ENCODE results near the gene GAN.

GAN gene, protein sequence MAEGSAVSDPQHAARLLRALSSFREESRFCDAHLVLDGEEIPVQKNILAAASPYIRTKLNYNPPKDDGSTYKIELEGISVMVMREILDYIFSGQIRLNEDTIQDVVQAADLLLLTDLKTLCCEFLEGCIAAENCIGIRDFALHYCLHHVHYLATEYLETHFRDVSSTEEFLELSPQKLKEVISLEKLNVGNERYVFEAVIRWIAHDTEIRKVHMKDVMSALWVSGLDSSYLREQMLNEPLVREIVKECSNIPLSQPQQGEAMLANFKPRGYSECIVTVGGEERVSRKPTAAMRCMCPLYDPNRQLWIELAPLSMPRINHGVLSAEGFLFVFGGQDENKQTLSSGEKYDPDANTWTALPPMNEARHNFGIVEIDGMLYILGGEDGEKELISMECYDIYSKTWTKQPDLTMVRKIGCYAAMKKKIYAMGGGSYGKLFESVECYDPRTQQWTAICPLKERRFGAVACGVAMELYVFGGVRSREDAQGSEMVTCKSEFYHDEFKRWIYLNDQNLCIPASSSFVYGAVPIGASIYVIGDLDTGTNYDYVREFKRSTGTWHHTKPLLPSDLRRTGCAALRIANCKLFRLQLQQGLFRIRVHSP

DNA sequence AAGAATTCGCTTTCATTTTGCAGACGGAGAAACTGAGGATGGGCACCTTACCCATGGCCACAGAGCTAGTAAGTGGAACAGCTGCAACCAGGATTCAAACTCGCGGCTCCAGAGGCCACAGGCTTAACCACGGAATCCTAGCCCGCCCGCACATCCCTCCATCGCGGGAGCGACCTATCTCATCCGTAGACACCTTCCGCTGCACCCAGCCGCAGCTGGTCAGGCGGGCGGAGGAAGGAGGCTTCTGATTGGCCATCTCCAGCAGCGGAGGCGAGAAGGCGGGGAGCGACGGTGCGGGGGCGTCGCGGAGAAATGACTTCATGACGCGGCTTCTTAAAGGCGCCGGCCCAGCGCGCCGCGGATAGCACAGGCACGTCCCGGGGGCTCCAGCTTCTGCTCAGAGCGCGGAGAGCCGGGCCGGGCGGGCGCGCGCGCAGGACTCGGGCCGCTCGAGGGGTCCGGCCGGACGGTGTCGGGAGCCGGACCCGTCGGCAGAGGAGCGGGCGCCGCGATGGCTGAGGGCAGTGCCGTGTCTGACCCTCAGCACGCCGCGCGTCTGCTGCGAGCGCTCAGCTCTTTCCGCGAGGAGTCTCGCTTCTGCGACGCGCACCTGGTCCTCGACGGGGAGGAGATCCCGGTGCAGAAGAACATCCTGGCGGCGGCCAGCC lies at the start of gene GAN:
TSS of gene GAN (plus strand) at position 360 of the 668 bp plus-strand sequence. CDS start at position 512, 152 bp downstream.
- Mint-ChIP-seq H3K4me3 (peak within 1 kb of the TSS; percentile 93), H3K27ac (peak within 1 kb of the TSS; percentile 91), H3K9me3 (no peaks in the 10 kb centered on the region), H3K4me1 (peaks cover 57% of the 10 kb centered on the region), H3K36me3 (peaks cover 11% of the 10 kb centered on the region)
- ATAC-seq (peak; percentile 95), DNase-seq (ENCODE audit: low spot score in 2 of 2) (peak; percentile 87 to 96)

DNA sequence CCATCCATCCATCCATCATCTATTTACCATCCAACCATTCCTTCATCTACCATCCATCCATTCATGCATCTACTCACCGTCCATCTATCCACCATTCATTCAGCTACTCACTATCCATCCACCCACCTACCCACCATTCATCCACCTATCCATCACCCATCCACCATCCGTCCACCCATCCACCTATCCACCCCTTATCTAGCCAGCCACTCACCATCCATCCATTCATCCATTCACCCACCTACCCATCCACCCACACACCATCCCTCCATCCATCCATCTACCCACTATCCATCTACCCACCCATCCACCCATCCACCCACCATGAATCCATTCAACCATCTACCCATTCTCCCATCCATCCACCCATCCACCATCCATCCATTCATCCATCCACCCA lies 49.7 kb upstream of the GAN start:
- no peak for ATAC-seq
- H3K36me3 Mint-ChIP-seq, result no peaks in the 10 kb centered on the region
- H3K27ac Mint-ChIP-seq, result no peak overlapping the region
- H3K4me3 Mint-ChIP-seq, result no peak overlapping the region
- no peak for DNase-seq (ENCODE audit: low spot score in 2 of 2)
- H3K9me3 Mint-ChIP-seq, result no peaks in the 10 kb centered on the region
- peaks cover 8% of the 10 kb centered on the region for H3K4me1 Mint-ChIP-seq

DNA sequence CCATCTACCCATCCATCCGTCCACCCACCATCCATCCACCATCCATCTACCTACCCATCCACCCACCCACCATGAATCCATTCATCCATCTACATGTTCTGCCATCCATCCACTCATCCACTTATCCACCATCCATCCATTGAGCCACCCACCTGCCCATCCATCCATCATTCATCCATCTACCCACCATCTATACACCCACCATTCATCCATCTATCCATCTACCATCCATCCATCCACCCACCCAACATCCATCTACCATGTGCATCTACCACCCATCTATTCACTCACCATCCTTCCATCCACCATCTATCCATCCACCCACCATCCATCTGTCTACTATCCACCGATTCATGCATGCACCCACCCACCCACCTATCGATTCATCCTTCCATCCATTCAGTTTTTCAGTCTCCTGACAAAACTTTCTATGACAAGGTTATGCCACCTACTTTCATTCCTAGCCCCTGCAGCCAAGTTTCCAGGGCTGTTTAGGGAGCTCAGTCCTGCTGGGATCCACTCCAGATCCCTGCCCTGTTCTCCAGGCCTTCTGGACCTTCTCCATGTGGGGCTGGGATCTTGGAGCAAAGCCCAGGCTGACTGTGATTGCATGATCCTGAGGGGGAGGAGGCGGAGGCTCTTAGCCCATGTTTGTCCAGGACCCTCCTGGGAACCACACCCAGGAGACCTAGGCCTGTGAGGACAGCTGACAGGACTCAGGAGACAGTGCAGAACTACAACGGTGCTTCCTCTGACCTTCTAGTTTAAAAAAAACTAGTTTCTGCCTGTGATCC lies 48.9 kb upstream of the GAN start:
- H3K4me3 Mint-ChIP-seq, result no peak overlapping the region
- no peaks in the 10 kb centered on the region for H3K9me3 Mint-ChIP-seq
- H3K4me1 Mint-ChIP-seq, result peaks cover 8% of the 10 kb centered on the region
- no peaks in the 10 kb centered on the region for H3K36me3 Mint-ChIP-seq
- ATAC-seq, result no peak
- DNase-seq (ENCODE audit: low spot score in 2 of 2), result no peak
- H3K27ac Mint-ChIP-seq, result no peak overlapping the region

- peaks cover 8% of the 10 kb centered on the region for H3K4me1 Mint-ChIP-seq
- no peaks in the 10 kb centered on the region for H3K36me3 Mint-ChIP-seq
- peak in 1 of 2 donors; percentile 56 for DNase-seq (ENCODE audit: low spot score in 2 of 2)
- peak; percentile 87 for ATAC-seq
- H3K27ac Mint-ChIP-seq, result no peak overlapping the region
- H3K9me3 Mint-ChIP-seq, result no peaks in the 10 kb centered on the region
- no peak overlapping the region for H3K4me3 Mint-ChIP-seq
Observed at GRCh38 chr16:81266680-81267095, 48.1 kb upstream of the GAN start.

DNA sequence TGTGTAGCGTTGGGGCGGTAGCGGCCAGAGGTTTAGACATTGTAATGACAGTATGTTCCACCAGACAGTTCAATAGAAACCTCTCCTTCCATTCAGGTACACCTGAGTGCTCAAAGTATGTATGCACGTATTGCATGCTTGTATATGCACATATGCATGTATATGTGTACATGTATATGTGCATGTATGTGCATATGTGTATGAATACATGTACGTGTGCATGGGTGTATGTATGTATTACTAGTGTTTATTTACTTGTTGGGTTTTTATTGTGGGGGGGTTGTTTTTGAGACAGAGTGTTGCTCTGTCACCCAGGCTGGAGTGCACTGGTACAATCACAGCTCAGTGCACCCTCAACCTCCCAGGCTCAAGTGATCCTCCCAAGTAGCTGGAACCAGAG lies 46.3 kb upstream of the GAN start:
- no peaks in the 10 kb centered on the region for H3K36me3 Mint-ChIP-seq
- ATAC-seq, result no peak
- no peak for DNase-seq (ENCODE audit: low spot score in 2 of 2)
- peaks cover 8% of the 10 kb centered on the region for H3K4me1 Mint-ChIP-seq
- H3K4me3 Mint-ChIP-seq, result no peak overlapping the region
- no peak overlapping the region for H3K27ac Mint-ChIP-seq
- H3K9me3 Mint-ChIP-seq, result no peaks in the 10 kb centered on the region

- Mint-ChIP-seq H3K4me1 (no peaks in the 10 kb centered on the region), H3K36me3 (no peaks in the 10 kb centered on the region), H3K4me3 (no peak overlapping the region), H3K9me3 (no peaks in the 10 kb centered on the region), H3K27ac (no peak overlapping the region)
- ATAC-seq (no peak), DNase-seq (ENCODE audit: low spot score in 2 of 2) (no peak)
Observed at GRCh38 chr16:81273223-81273950, 41.4 kb upstream of the GAN start.

GRCh38 chr16:81275064-81275532 lies 39.7 kb upstream of the GAN start:
- no peak for ATAC-seq
- Mint-ChIP-seq H3K27ac (no peak overlapping the region), H3K36me3 (no peaks in the 10 kb centered on the region)

GRCh38 chr16:81275795-81276194 lies 39.0 kb upstream of the GAN start:
- H3K9me3 Mint-ChIP-seq, result no peaks in the 10 kb centered on the region

More at GRCh38 chr16:81275064-81275532, 39.7 kb upstream of the GAN start:
- Mint-ChIP-seq H3K9me3 (no peaks in the 10 kb centered on the region), H3K4me3 (no peak overlapping the region), H3K4me1 (no peaks in the 10 kb centered on the region)
- no peak for DNase-seq (ENCODE audit: low spot score in 2 of 2)

DNA sequence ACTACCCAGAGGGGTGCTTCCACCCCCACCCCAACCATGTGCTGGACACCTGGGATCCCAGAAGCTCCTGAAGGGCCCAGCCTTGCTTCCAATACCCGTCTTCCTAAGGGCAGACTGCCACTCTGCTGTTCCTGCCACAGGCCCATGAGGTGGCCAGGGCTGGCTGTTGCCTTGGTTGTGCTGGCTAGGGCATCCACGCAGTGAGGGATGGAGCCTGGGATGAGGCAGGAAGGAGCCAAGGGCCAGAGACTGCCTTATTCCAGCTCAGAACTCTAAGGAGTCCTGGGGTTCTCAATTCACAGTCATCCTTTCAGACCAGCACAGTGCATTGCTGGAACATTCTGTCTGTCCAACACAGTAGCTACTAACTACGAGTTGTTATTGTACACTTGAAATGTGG lies 38.4 kb upstream of the GAN start:
- DNase-seq (ENCODE audit: low spot score in 2 of 2) (no peak), ATAC-seq (peak; percentile 16)
- Mint-ChIP-seq H3K4me3 (no peak overlapping the region), H3K9me3 (no peaks in the 10 kb centered on the region), H3K27ac (no peak overlapping the region), H3K4me1 (no peaks in the 10 kb centered on the region), H3K36me3 (no peaks in the 10 kb centered on the region)

More at GRCh38 chr16:81275795-81276194, 39.0 kb upstream of the GAN start:
- ATAC-seq, result peak; percentile 16
- DNase-seq (ENCODE audit: low spot score in 2 of 2), result no peak
- Mint-ChIP-seq H3K36me3 (no peaks in the 10 kb centered on the region), H3K4me3 (no peak overlapping the region), H3K27ac (no peak overlapping the region), H3K4me1 (no peaks in the 10 kb centered on the region)

GRCh38 chr16:81277541-81278080 lies 37.2 kb upstream of the GAN start:
- no peaks in the 10 kb centered on the region for H3K36me3 Mint-ChIP-seq
- ATAC-seq, result no peak

DNA sequence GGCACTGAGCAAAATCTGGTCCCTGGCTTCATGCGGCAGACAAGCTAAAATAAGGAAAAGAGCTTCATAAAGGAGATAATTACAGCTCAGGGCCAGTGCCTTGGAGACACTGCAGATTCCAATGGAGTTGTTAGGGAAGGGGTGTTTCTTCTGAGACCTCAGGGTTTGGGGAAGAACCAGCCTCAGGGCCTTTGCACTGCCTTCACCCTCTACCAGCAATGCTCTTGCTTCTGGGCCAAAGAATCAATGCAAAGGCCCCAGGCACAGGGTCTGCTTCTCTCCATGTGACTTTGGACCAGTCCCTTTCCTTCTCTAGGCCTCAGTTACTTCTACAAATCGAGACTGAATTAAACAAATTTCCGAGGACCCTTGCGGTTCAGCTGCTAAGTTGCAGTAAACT lies 36.2 kb upstream of the GAN start:
- no peak overlapping the region for H3K4me3 Mint-ChIP-seq
- H3K36me3 Mint-ChIP-seq, result no peaks in the 10 kb centered on the region
- ATAC-seq (no peak), DNase-seq (ENCODE audit: low spot score in 2 of 2) (no peak)
- no peaks in the 10 kb centered on the region for H3K4me1 Mint-ChIP-seq
- no peak overlapping the region for H3K27ac Mint-ChIP-seq
- H3K9me3 Mint-ChIP-seq, result no peaks in the 10 kb centered on the region

More at GRCh38 chr16:81277541-81278080, 37.2 kb upstream of the GAN start:
- Mint-ChIP-seq H3K27ac (no peak overlapping the region), H3K9me3 (no peaks in the 10 kb centered on the region), H3K4me1 (no peaks in the 10 kb centered on the region), H3K4me3 (no peak overlapping the region)
- no peak for DNase-seq (ENCODE audit: low spot score in 2 of 2)

DNA sequence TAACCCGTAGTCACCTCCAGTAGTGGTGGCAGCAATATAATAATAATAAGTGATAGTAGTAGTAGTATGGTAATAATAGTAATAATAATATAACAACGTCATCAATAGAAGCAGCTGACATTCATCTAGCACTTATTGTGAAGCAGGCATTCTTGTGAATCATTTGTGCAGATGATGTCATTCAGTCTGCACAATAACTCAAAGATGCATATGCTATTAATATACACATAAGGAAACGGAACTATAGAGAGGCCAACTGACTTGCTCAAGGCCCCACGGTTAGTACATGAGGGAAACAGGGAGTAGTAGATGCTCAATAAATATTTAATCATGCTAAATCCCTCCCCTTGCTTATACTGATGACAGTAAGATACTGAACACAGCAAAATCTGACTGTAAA lies 35.4 kb upstream of the GAN start:
- H3K36me3 Mint-ChIP-seq, result no peaks in the 10 kb centered on the region
- no peak overlapping the region for H3K4me3 Mint-ChIP-seq
- ATAC-seq, result no peak
- no peak overlapping the region for H3K27ac Mint-ChIP-seq
- no peaks in the 10 kb centered on the region for H3K4me1 Mint-ChIP-seq
- no peaks in the 10 kb centered on the region for H3K9me3 Mint-ChIP-seq
- DNase-seq (ENCODE audit: low spot score in 2 of 2), result no peak

DNA sequence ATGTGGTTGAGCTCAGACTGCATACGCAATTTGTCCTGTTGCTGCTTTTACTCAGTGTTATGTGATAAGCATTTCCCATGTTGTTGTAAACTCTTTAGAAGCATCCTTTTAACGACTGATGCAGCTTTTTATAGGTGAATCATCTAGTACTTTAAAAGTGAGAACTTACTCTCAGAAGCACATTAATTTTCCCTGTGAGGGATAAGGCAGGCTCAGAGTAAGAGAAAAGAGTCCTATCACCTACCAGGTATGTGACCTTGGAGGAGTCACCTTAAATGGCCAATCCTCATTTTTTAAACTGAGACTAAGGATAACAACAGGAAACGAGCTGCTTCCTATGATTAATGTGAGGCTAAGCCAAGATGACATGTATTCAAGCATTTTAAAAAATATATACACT lies 34.4 kb upstream of the GAN start:
- DNase-seq (ENCODE audit: low spot score in 2 of 2) (no peak), ATAC-seq (no peak)
- no peaks in the 10 kb centered on the region for H3K36me3 Mint-ChIP-seq
- no peak overlapping the region for H3K27ac Mint-ChIP-seq
- no peaks in the 10 kb centered on the region for H3K4me1 Mint-ChIP-seq
- no peak overlapping the region for H3K4me3 Mint-ChIP-seq
- no peaks in the 10 kb centered on the region for H3K9me3 Mint-ChIP-seq

- Mint-ChIP-seq H3K27ac (no peak overlapping the region), H3K36me3 (no peaks in the 10 kb centered on the region), H3K9me3 (no peaks in the 10 kb centered on the region), H3K4me3 (no peak overlapping the region), H3K4me1 (no peaks in the 10 kb centered on the region)
- DNase-seq (ENCODE audit: low spot score in 2 of 2) (no peak), ATAC-seq (no peak)
Observed at GRCh38 chr16:81283044-81283443, 31.7 kb upstream of the GAN start.

Measured in stimulated activated effector memory CD8-positive, alpha-beta T cell treated with anti-CD3 and anti-CD28 coated beads, Interleukin-12 subunit alpha, Interleukin-12 subunit beta, amount 100 ng/mL, for 72 hours (primary cell).